Midbrain (tissue), 1 donor: ENCODE data around the gene KIR3DL3.
"Not testable (repeated sequence)": the region's sequence is repeated elsewhere in the genome, so short reads cannot be mapped to it uniquely, and the experiment has no call there.

Source experiments
- DNase-seq: peaks from one replicate; lab custom pipeline; 2025; lab: John Stamatoyannopoulos, UW

KIR3DL3 gene

DNA sequence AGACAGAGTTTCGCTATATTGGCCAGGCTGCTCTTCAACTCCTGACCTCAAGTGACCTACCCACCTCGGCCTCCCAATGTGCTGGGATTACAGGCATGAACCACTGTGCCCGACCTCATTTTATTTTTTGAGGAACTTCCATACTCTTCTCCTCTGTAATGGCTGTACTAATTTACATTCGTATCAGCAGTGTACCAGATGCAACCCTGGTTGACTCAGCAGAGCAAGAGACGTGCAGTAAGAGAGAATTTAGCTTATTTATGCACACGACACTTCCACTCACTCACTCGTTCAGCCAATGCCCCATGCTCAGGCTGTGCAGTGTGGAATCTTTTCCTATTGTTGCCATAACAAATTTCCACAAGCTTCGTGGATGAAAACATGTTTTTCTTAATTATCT lies 6.9 kb downstream of the KIR3DL3 start:
- DNase-seq: no peak

DNA sequence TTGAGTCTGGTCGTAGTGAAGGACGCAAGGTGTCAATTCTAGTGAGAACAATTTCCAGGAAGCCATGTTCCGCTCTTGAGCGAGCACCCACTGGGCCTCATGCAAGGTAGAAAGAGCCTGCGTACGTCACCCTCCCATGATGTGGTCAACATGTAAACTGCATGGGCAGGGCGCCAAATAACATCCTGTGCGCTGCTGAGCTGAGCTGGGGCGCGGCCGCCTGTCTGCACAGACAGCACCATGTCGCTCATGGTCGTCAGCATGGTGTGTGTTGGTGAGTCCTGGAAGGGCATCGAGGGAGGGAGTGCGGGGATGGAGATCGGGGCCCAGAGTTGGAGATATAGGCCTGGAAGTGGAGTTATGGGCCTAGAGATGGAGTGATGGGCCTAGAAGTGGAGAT lies 14.1 kb downstream of the KIR3DL3 start, which contains the start of gene KIR2DL3:
TSS of gene KIR2DL3 (plus strand) at position 208 of the 400 bp plus-strand sequence. CDS start at position 241, 33 bp downstream.
- DNase-seq: not testable (repeated sequence)

DNA sequence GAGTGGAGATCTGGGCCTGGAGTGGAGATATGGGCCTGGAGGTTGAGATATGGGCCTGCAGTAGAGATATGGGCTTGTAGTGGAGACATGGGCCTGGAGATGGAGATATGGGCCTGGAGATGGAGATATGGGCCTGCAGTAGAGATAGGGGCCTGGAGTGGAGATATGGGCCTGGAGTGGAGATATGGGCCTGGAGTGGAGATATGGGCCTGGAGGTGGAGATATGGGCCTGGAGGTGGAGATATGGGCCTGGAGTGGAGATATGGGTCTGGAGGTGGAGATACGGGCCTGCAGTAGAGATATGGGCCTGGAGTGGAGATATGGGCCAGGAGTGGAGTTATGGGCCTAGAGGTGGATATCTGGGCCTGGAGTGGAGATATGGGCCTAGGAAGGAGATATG lies 14.5 kb downstream of the KIR3DL3 start:
- DNase-seq: no peak

GRCh38 chr19:54739587-54740497 lies 15.6 kb downstream of the KIR3DL3 start:
- DNase-seq: no peak

DNA sequence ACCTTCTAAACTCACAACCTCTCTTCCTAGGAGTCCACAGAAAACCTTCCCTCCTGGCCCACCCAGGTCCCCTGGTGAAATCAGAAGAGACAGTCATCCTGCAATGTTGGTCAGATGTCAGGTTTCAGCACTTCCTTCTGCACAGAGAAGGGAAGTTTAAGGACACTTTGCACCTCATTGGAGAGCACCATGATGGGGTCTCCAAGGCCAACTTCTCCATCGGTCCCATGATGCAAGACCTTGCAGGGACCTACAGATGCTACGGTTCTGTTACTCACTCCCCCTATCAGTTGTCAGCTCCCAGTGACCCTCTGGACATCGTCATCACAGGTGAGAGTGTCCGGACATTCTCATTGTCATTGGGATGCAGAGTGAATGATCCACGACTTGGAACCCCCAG lies 17.7 kb downstream of the KIR3DL3 start:
- DNase-seq: not testable (repeated sequence)

DNA sequence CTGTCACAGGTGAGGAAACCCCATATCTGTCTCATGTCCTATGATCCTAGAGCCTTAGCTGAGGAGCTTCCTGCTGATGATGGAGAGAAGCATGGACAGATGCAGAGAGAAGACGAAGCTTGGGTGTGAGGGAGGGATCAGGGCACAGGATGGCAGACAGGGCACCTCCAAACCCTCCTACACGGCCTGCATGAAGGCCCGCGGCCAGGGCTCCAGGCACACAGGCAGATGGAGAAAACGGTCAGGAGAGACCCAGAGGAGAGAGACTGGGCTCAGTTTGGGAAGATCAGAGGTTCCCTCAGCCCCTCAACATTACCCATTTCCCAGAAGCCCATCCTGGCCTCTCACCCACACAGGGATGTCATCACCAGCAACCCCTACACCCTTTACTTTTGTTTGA lies 19.8 kb downstream of the KIR3DL3 start:
- DNase-seq: not testable (repeated sequence)

- DNase-seq: not testable (repeated sequence)
Observed at GRCh38 chr19:54747614-54748322, 23.5 kb downstream of the KIR3DL3 start.

DNA sequence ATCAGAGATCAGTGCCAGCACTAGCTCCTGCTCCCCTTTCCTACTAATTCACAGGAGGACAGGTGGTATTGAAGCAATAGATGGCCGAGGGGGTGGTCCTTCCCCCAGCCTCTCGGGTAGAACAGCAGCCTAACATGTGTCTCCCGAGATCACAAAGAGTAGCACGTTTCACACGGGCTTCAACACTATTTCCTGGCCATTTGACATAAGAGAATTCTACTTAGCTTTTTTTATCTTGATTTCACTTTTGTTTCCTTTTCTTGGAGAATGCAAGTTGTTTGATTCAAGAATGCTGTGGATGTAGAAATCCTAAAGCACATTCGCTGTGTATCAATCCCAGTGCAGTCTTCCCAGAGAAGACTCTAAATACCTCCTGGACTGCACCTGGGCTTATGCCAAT lies 26.0 kb downstream of the KIR3DL3 start:
- not testable (repeated sequence) for DNase-seq

GRCh38 chr19:54756204-54757110 lies 32.2 kb downstream of the KIR3DL3 start:
- DNase-seq: not testable (repeated sequence)

GRCh38 chr19:54758577-54758976 lies 34.3 kb downstream of the KIR3DL3 start:
- DNase-seq: not testable (repeated sequence)

DNA sequence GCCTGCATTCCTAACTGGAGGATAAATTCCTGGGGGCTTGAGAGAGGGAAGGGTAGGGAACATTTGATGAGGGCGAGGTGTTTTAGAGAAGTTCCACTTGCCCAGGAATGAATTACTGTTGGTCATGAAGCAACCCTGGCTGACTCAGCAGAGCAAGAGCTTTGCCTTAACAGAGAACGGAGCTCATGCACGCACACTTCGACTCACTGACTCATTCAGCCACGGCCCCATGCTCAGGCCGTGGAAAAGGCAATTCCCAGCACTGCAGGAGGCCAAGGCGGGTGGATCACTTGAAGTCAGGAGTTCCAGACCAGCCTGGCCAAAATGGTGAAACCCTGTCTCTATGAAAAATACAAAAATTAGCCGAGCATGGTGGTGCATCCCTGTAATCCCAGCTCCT lies 40.0 kb downstream of the KIR3DL3 start:
- DNase-seq: not testable (repeated sequence)

GRCh38 chr19:54766464-54766863 lies 42.2 kb downstream of the KIR3DL3 start:
- not testable (repeated sequence) for DNase-seq

- DNase-seq: not testable (repeated sequence)
Observed at GRCh38 chr19:54769646-54770045, 45.4 kb downstream of the KIR3DL3 start, which contains the start of gene KIR2DL1. Gene KIR2DL1, plus strand, starts transcription at chr19:54769793. Its CDS starts 58 bp downstream, at chr19:54769851.

GRCh38 chr19:54770511-54770910 lies 46.3 kb downstream of the KIR3DL3 start:
- not testable (repeated sequence) for DNase-seq

DNA sequence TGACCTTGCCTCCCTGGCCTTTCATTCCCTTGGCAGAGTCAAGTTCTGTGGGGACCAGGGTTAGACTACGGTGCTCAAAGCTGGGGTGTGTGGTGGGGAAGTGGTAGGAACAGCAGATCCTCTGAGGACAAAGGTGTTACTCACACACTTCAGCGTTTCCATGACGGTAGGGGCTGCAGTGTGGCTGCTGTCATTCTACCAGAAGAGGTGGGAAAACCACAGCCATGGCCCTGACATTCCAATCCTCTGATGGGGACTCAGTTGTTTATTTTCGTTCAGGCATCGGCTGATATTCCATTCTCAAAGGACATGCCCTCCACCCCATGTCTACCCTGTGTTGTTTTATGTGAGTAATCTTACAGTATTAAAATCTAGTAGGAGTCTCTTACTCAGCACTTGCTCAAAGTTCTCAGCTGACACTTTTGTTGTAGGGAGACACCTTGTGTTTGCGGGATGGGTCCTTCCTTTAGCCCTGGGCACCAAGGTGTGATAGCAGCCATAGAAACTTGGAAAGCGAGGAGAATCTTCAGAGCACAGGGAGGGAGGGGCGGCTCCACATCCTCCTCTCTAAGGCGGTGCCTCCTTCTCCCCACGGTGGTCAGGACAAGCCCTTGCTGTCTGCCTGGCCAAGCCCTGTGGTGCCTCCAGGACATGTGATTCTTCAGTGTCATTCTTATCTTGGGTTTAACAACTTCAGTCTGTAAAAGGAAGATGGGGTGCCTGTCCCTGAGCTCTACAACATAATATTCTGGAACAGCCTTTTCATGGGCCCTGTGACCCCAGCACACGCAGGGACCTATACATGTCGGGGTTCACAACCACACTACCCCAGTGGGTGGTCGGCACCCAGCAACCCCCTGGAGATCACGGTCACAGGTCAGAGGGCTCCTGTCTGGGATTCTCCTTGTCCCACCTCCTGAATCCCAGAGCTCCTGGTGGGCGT lies 47.0 kb downstream of the KIR3DL3 start:
- DNase-seq: not testable (repeated sequence)

GRCh38 chr19:54772666-54773065 lies 48.4 kb downstream of the KIR3DL3 start:
- not testable (repeated sequence) for DNase-seq

GRCh38 chr19:54775095-54775815 lies 51.0 kb downstream of the KIR3DL3 start:
- not testable (repeated sequence) for DNase-seq

DNA sequence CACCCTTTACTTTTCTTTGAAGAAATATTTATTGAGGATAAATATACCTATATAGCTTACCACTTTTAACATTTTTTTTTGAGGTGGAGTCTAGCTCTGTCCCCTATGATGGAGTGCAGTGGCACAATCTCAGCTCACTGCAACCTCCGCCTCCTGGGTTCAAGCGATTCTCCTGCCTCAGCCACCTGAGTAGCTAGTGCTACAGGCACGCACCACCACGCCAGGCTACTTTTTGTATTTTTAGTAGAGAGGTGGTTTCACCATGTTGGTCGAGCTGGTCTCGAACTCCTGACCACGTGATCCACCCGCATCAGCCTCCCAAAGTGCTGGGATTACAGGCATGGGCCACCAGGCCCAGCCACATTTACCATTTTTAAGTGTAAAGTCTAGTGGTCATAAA lies 51.6 kb downstream of the KIR3DL3 start:
- not testable (repeated sequence) for DNase-seq

DNA sequence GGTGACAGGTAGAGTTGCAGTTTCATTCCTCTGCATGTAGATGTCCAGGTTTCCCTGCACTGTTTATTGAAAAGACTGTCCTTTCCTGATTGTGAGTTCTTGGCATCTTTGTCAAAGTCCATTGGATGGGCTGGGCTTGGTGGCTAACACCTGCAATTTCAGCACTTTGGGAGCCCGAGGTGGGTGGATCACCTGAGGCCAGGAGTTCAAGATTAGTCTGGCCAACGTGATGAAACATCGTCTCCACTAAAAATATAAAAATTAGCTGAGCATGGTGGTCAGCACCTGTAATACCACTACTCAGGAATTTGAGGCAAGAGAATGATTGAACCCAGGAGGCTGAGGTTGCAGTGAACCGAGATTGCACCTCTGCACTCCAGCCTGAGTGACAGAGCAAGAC lies 53.6 kb downstream of the KIR3DL3 start:
- DNase-seq: not testable (repeated sequence)

DNA sequence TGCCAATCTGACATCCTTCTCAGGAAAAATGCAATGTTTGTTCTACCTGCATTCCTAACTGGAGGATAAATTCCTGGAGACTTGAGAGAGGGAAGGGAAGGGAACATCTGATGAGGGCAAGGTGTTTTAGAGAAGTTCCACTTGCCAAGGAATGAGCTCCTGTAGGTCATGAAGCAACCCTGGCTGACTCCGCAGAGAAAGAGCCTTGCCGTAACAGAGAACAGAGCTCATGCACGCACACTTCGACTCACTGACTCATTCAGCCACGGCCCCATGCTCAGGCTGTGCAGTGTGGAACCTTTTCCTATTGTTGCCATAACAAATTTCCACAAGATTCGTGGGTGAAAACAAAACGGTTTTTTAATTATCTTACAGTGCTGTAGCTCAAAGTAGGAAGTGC lies 54.7 kb downstream of the KIR3DL3 start:
- DNase-seq: not testable (repeated sequence)
